HG03039 (cell line): ENCODE data around the gene GLS.
"Not testable (repeated sequence)": the region's sequence is repeated elsewhere in the genome, so short reads cannot be mapped to it uniquely, and the experiment has no call there.

Source experiments
- ATAC-seq: cut with Tn5 transposase; IDR thresholded peaks from one replicate; pipeline ENCODE4 v1.9.1; 2021; ENCODE audit warnings: mild to moderate bottlenecking, moderate library complexity; ENCODE audit not compliant: unreplicated experiment

Gene GLS

GRCh38 chr2:190880378-190881083, at the start of gene GLS:
Gene GLS, plus strand, starts transcription at chr2:190880821. Its CDS starts 264 bp downstream, at chr2:190881085.
- peak; percentile 66 for ATAC-seq

- no peak for ATAC-seq
Measured at GRCh38 chr2:190831941-190832340, 48.7 kb upstream of the GLS start.

- ATAC-seq: no peak
Measured at GRCh38 chr2:190834890-190835208, 45.8 kb upstream of the GLS start.

GRCh38 chr2:190835303-190835930, 45.2 kb upstream of the GLS start:
- ATAC-seq: no peak

- no peak for ATAC-seq
Measured at GRCh38 chr2:190836767-190837166, 43.9 kb upstream of the GLS start.

- no peak for ATAC-seq
Measured at GRCh38 chr2:190837420-190837819, 43.2 kb upstream of the GLS start.

GRCh38 chr2:190837952-190838361, 42.7 kb upstream of the GLS start:
- no peak for ATAC-seq

- no peak for ATAC-seq
Measured at GRCh38 chr2:190838492-190838910, 42.1 kb upstream of the GLS start.

GRCh38 chr2:190840569-190841172, 40.0 kb upstream of the GLS start:
- ATAC-seq: no peak

- no peak for ATAC-seq
Measured at GRCh38 chr2:190841707-190842505, 38.7 kb upstream of the GLS start.

- no peak for ATAC-seq
Measured at GRCh38 chr2:190842606-190843104, 38.0 kb upstream of the GLS start.

GRCh38 chr2:190843890-190844699, 36.5 kb upstream of the GLS start:
- ATAC-seq: peak; percentile 95

GRCh38 chr2:190844700-190845401, 35.8 kb upstream of the GLS start:
- no peak for ATAC-seq

- no peak for ATAC-seq
Measured at GRCh38 chr2:190846746-190847145, 33.9 kb upstream of the GLS start.

- ATAC-seq: no peak
Measured at GRCh38 chr2:190847504-190848081, 33.0 kb upstream of the GLS start.

GRCh38 chr2:190849774-190850173, 30.8 kb upstream of the GLS start:
- ATAC-seq: no peak

- ATAC-seq: not testable (repeated sequence)
Measured at GRCh38 chr2:190853022-190853421, 27.6 kb upstream of the GLS start.

- peak; percentile 57 for ATAC-seq
Measured at GRCh38 chr2:190853531-190854383, 26.9 kb upstream of the GLS start.

GRCh38 chr2:190854726-190855125, 25.9 kb upstream of the GLS start:
- ATAC-seq: no peak
